B cell (primary cell): ENCODE measurements around the gene ARHGAP4. TPM values are rescaled to one million over a fixed set of nuclear protein-coding genes. Genes with fewer than 3 reads are reported as not detected.

Source experiments
- ATAC-seq: fragments of 200-7000 bp; cut with Tn5 transposase; one replicate; pipeline ENCODE4 v1.10.0; 2021; ENCODE audit warnings: low read depth, mild to moderate bottlenecking, moderate number of reproducible peaks, moderate library complexity
- CTCF ChIA-PET: fragments of 350-600 bp; sonication (Branson Sonifier 250); formaldehyde crosslinking; loops from one replicate; lab custom pipeline; 2021; ENCODE audit warnings: antibody characterized with exemption, inconsistent platforms; lab: Charles Lee
- POLR2A ChIA-PET: fragments of 350-600 bp; sonication (Branson Sonifier 250); formaldehyde crosslinking; loops from one replicate; lab custom pipeline; 2021; ENCODE audit warnings: antibody characterized with exemption; lab: Charles Lee
- DNase-seq: peaks from one replicate; pipeline ENCODE4 v3.0.0; 2013
- H2AFZ ChIP-seq: 2 replicates; pipeline ENCODE4 v1.6.1; 2012; ENCODE audit warnings: mild to moderate bottlenecking, low read depth, low read length; ENCODE audit not compliant: insufficient read depth, poor library complexity, severe bottlenecking
- H3K27ac ChIP-seq, 2 donors: 1 replicate in 1 of 2; 2 replicates in 1 of 2; pipeline ENCODE4 v1.5.1; 2012 to 2013; ENCODE audit warnings: low read length in 2 of 2, mild to moderate bottlenecking in 2 of 2, moderate library complexity in 1 of 2
- H3K27me3 ChIP-seq, 4 experiments: fragments of 200-600 bp in 1 of 4; sonication (generic) in 1 of 4; replicated peaks in 1 of 4; 1 replicate in 2 of 4; 2 replicates in 2 of 4; pipeline versions ENCODE4 v1.6.1 to v1.7.0; 2013 to 2016; ENCODE audit warnings: low read length in 3 of 4, mild to moderate bottlenecking in 2 of 4, mixed read lengths in 1 of 4, moderate library complexity in 1 of 4; ENCODE audit not compliant: insufficient read depth in 4 of 4, control insufficient read depth in 3 of 4; ENCODE audit errors: control extremely low read depth in 1 of 4
- H3K36me3 ChIP-seq, 2 experiments: replicated peaks in 1 of 2; 1 replicate in 1 of 2; 2 replicates in 1 of 2; pipeline versions ENCODE4 v1.6.1 to v1.7.1; 2013; ENCODE audit warnings: low read length in 1 of 2; ENCODE audit not compliant: insufficient read depth in 2 of 2, control insufficient read depth in 1 of 2; ENCODE audit errors: control extremely low read depth in 1 of 2, extremely low read depth in 1 of 2
- H3K4me1 ChIP-seq, 2 donors: fragments of 200-600 bp in 1 of 2; sonication (generic) in 1 of 2; 1 replicate in 1 of 2; 2 replicates in 1 of 2; pipeline versions ENCODE4 v1.5.1 to v1.6.1; 2013 to 2017; ENCODE audit warnings: low read length in 2 of 2; ENCODE audit not compliant: control insufficient read depth in 2 of 2, insufficient read depth in 2 of 2
- H3K4me2 ChIP-seq: replicated peaks from 2 replicates; pipeline ENCODE3; 2012; ENCODE audit warnings: mild to moderate bottlenecking, low read depth, low read length; ENCODE audit not compliant: poor library complexity, severe bottlenecking
- H3K4me3 ChIP-seq, 5 experiments: fragments of 200-600 bp in 1 of 5; sonication (generic) in 1 of 5; 1 replicate in 3 of 5; 2 replicates in 2 of 5; pipeline versions ENCODE4 v1.5.1 to v1.7.0; 2011 to 2016; ENCODE audit warnings: low read length in 4 of 5, mild to moderate bottlenecking in 4 of 5, low read depth in 2 of 5, control low read depth in 1 of 5, moderate library complexity in 1 of 5; ENCODE audit not compliant: insufficient read depth in 1 of 5; ENCODE audit errors: control extremely low read depth in 1 of 5, extremely low read depth in 1 of 5
- H3K79me2 ChIP-seq: fragments of 200-600 bp; sonication (generic); one replicate; pipeline ENCODE4 v1.6.0; 2016; ENCODE audit warnings: low read length; ENCODE audit not compliant: control insufficient read depth, insufficient read depth
- H3K9ac ChIP-seq: fragments of 200-600 bp; sonication (generic); 2 replicates; pipeline ENCODE4 v1.6.1; 2017; ENCODE audit warnings: mild to moderate bottlenecking, low read length, moderate library complexity
- H3K9me3 ChIP-seq, 3 donors: one replicate each; pipeline versions ENCODE4 v1.6.1 to v1.7.1; 2013; ENCODE audit warnings: low read length in 2 of 3; ENCODE audit not compliant: control insufficient read depth in 2 of 3, insufficient read depth in 1 of 3; ENCODE audit errors: control extremely low read depth in 1 of 3
- H4K20me1 ChIP-seq: 2 replicates; pipeline ENCODE4 v1.6.0; 2012; ENCODE audit warnings: mild to moderate bottlenecking, low read length; ENCODE audit not compliant: insufficient read depth, control insufficient read depth, poor library complexity, severe bottlenecking
- H3K27ac Mint-ChIP-seq: one replicate; pipeline ENCODE4 v1.8.0; 2021; ENCODE audit warnings: mixed read lengths
- H3K27me3 Mint-ChIP-seq: one replicate; pipeline ENCODE4 v1.8.0; 2021; ENCODE audit warnings: mixed read lengths
- H3K4me1 Mint-ChIP-seq: one replicate; pipeline ENCODE4 v1.8.0; 2021; ENCODE audit warnings: mixed read lengths
- H3K4me3 Mint-ChIP-seq: one replicate; pipeline ENCODE4 v1.8.0; 2021; ENCODE audit warnings: mixed read lengths
- H3K9me3 Mint-ChIP-seq: one replicate; pipeline ENCODE4 v1.8.0; 2022; ENCODE audit warnings: mixed read lengths; ENCODE audit not compliant: insufficient read depth
- CTCF ChIP-seq: fragments of 200-600 bp; IDR thresholded peaks from one replicate; pipeline ENCODE4 v1.8.0; 2022; ENCODE audit warnings: antibody characterized with exemption, mild to moderate bottlenecking
- EZH2 ChIP-seq: IDR thresholded peaks from 2 replicates; pipeline ENCODE4 v1.6.1; 2012; ENCODE audit warnings: borderline replicate concordance, low read depth, mild to moderate bottlenecking, moderate library complexity, low read length; ENCODE audit not compliant: insufficient read depth, poor library complexity, severe bottlenecking
- WGBS: methylation state at CpG from one replicate; pipeline ENCODE4 v1.1.5; 2013; ENCODE audit warnings: missing lambda C conversion rate; ENCODE audit not compliant: insufficient coverage; 5-methylcytosine and 5-hydroxymethylcytosine counted together
- intact Hi-C: fragments of 100-400 bp; cut with micrococcal nuclease; formaldehyde crosslinking; loops from one replicate; pipeline ENCODE4 v1.10.0; 2022
- polyA plus RNA-seq: library from polyadenylated mRNA; depleted of rRNA; stranded (reverse); fragments of >200 nt; gene quantifications from 2 replicates; pipeline ENCODE4 v1.2.3, GENCODE V29; 2012
- total RNA-seq, 2 donors: library from RNA; stranded (reverse); fragments of 120-200 nt in 1 of 2; gene quantifications; 1 replicate in 1 of 2; 2 replicates in 1 of 2; pipeline versions ENCODE4 v1.2.3 to v1.2.4, GENCODE V29; 2013 to 2022

The ARHGAP4 gene
- total and polyA plus RNA-seq, 2 donors (not counting 1 experiment from before 2014, with no cell fraction given): 242 to 711 TPM

DNA sequence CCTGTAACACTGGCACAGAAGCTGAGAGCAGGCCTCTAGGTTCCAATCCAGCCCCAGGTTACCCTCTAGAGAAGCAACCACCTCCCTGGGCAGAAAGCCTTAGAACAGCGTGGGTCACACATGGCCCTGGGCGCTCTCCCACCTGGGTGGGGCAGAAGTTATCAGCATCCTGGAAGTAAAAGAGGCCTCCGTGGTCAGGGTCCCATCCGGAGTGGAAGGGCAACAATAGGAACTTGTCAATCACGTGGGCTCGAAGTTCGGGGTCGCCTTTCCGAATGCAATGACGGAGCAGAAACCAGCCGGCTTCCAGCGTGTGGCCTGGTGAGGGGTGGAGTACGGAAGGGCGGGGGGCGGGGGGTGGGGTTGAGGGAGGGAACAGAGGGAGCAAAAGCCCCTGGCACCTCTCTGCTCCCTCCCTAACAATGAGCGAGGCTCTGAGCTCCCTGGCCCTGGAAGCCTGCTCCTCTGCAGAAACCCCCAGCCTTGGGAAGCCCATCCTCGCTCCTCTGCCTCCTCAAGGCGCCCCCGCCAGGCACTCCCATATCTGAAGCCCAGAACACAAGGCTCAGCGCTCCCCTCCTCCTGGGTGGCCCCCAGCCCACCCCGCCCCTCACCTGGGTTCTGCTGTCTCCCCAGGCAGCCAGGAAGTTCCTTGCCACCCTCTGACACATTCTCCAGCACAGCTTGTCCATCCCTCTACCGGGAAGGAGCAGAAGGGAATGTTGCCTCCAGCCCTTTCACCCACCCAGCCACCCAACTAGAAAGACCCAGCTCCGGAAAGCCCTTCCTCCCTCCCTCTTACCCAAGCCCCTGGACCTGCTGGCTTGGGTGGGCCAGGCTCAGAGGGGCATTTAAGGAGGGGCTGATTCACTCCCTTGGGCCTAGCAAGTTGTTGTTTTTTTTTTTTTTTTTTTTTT is 15.5 kb upstream of the ARHGAP4 start:
- peak overlapping the region; percentile 57 for H3K4me2 ChIP-seq
- ChIA-PET POLR2A (interaction anchor here (0.5 kb wide), 1 partner anchor 61 kb away, joined by 3 read pairs; no protein-coding TSS in a partner anchor), CTCF (interaction anchor here (15.4 kb wide), 1 partner anchor 16 kb away, joined by 325 read pairs; the partner anchor contains the start of gene ARHGAP4)
- Mint-ChIP-seq H3K27ac (no peak overlapping the region), H3K4me1 (peaks cover 16% of the 10 kb centered on the region), H3K27me3 (no peaks in the 10 kb centered on the region), H3K4me3 (peak overlapping the region; percentile 63), H3K9me3 (no peaks in the 10 kb centered on the region)
- H3K4me3 ChIP-seq: peak overlapping the region in 2 of 5 experiments; percentile 8 to 15
- no peak for ATAC-seq
- H3K9me3 ChIP-seq: no peaks in the 10 kb centered on the region
- no peaks in the 10 kb centered on the region for H3K27me3 ChIP-seq
- no peak overlapping the region for H3K27ac ChIP-seq
- no peaks in the 10 kb centered on the region for H3K36me3 ChIP-seq
- peak overlapping the region; percentile 38 for H2AFZ ChIP-seq
- H4K20me1 ChIP-seq: no peaks in the 10 kb centered on the region
- TF ChIP-seq CTCF (no peak), EZH2 (no peak)
- no peak overlapping the region for H3K9ac ChIP-seq
- no peak for DNase-seq
- peaks cover 14% of the 10 kb centered on the region for H3K79me2 ChIP-seq
- intact Hi-C loops: no loop called here
- peaks cover 9 to 34% of the 10 kb centered on the region in 2 donors for H3K4me1 ChIP-seq
- WGBS: 31% methylated on average over 6 of the region's 23 CpGs

DNA sequence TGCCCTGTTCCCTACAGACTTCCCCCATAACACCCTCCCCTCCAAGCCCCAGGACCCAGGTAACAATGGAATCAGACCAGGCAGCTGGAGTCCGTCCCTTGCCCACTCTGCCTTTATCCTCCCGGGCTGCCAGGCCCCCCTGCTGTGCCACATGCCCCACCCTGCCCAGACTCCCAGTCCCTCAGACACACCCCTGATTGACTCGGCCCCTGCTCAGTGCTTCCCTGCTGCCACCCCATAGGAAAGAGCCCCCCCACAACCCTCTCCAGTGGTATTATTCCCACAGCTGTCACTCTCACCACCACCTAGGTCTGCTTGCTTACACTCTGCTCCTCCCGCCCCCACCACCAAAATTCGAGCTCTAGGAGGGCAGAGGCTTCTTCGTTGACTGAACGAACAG is 13.5 kb upstream of the ARHGAP4 start:
- Mint-ChIP-seq H3K27ac (no peak overlapping the region), H3K4me3 (no peak overlapping the region), H3K4me1 (peaks cover 14% of the 10 kb centered on the region), H3K27me3 (no peaks in the 10 kb centered on the region), H3K9me3 (no peaks in the 10 kb centered on the region)
- Histone ChIP-seq H3K27me3 (no peaks in the 10 kb centered on the region), H3K4me2 (no peak overlapping the region), H4K20me1 (no peaks in the 10 kb centered on the region), H3K79me2 (peaks cover 14% of the 10 kb centered on the region), H3K9me3 (no peaks in the 10 kb centered on the region), H3K9ac (no peak overlapping the region), H3K36me3 (no peaks in the 10 kb centered on the region), H3K4me1 (peaks cover 9 to 35% of the 10 kb centered on the region in 2 donors), H2AFZ (no peak overlapping the region), H3K27ac (no peak overlapping the region), H3K4me3 (no peak overlapping the region)
- ChIA-PET CTCF (interaction anchor here (0.9 to 15.4 kb wide), 3 partner anchors 8 to 176 kb away, joined by 3 to 325 read pairs (median 59); partner anchors contain the start of genes ARHGAP4, PLXNB3 and RENBP), POLR2A (interaction anchor here (1.2 to 1.6 kb wide), 3 partner anchors 13 to 16 kb away, joined by 3 to 5 read pairs (median 4); no protein-coding TSS in a partner anchor)
- intact Hi-C loops: no loop called here
- DNase-seq (no peak), ATAC-seq (no peak)
- 73% methylated on average over 2 of the region's 7 CpGs for WGBS
- no peak for TF ChIP-seq EZH2
